K562 (cell line): ENCODE results near the gene MAGI3. TPM values are rescaled to one million over a fixed set of nuclear protein-coding genes. Genes with fewer than 3 reads are reported as not detected.

Experiments
- ARID2 ChIP-seq: fragments of 450-650 bp; IDR thresholded peaks from 2 replicates; pipeline ENCODE4 v1.6.1; 2017; ENCODE audit warnings: antibody characterized with exemption, mild to moderate bottlenecking
- BRD4 ChIP-seq: fragments of 200-600 bp; sonication (generic); IDR thresholded peaks from 2 replicates; pipeline ENCODE4 v1.6.1; 2017; ENCODE audit warnings: inconsistent platforms
- CBX5 ChIP-seq: IDR thresholded peaks from 2 replicates; pipeline ENCODE4 v1.6.1; 2014; ENCODE audit warnings: low read depth, borderline replicate concordance
- CTCF ChIP-seq, 3 experiments: IDR thresholded peaks in 2 of 3; conservative IDR thresholded peaks in 1 of 3; 2 replicates each; pipeline ENCODE4 v1.5.1; 2011 to 2012; ENCODE audit warnings: low read length in 3 of 3, mild to moderate bottlenecking in 3 of 3, control low read depth in 2 of 3, improper control_type of control experiment in 1 of 3, inconsistent platforms in 1 of 3, low read depth in 1 of 3, mixed read lengths in 1 of 3, moderate library complexity in 1 of 3; ENCODE audit not compliant: insufficient read depth in 2 of 3
- DDX20 ChIP-seq: fragments of 450-650 bp; IDR thresholded peaks from 2 replicates; pipeline ENCODE4 v1.6.1; 2016; ENCODE audit warnings: missing genetic modification characterization, low read depth, mild to moderate bottlenecking, missing compliant biosample characterization, moderate library complexity
- DNMT1 ChIP-seq: fragments of 450-650 bp; IDR thresholded peaks from 2 replicates; pipeline ENCODE4 v1.6.1; 2016; ENCODE audit warnings: antibody characterized with exemption, mild to moderate bottlenecking
- E2F1 ChIP-seq: sonication (generic); formaldehyde crosslinking; IDR thresholded peaks from 2 replicates; pipeline ENCODE4 v1.8.1; 2023; ENCODE audit warnings: mild to moderate bottlenecking, missing genetic modification reagents, moderate library complexity
- EP300 ChIP-seq: IDR thresholded peaks from 2 replicates; pipeline ENCODE4 v1.6.1; 2012; ENCODE audit warnings: low read length, improper control_type of control experiment
- EWSR1 ChIP-seq: fragments of 450-650 bp; IDR thresholded peaks from 2 replicates; pipeline ENCODE4 v1.6.1; 2018; ENCODE audit warnings: borderline replicate concordance, mild to moderate bottlenecking, low read depth, moderate library complexity; ENCODE audit not compliant: partially characterized antibody
- HCFC1 ChIP-seq: IDR thresholded peaks from 2 replicates; pipeline ENCODE4 v1.6.1; 2012; ENCODE audit warnings: low read depth, low read length, improper control_type of control experiment
- HDAC8 ChIP-seq: fragments of 450-650 bp; IDR thresholded peaks from 2 replicates; pipeline ENCODE4 v1.6.1; 2016; ENCODE audit warnings: mild to moderate bottlenecking, missing genetic modification characterization, moderate library complexity, missing compliant biosample characterization
- IRF9 ChIP-seq: fragments of 450-650 bp; IDR thresholded peaks from 2 replicates; pipeline ENCODE4 v1.6.1; 2016; ENCODE audit warnings: missing biosample characterization, missing genetic modification characterization
- MTA1 ChIP-seq: fragments of 450-650 bp; IDR thresholded peaks from 2 replicates; pipeline ENCODE4 v1.6.1; 2017; ENCODE audit warnings: borderline replicate concordance
- MTA2 ChIP-seq: fragments of 450-650 bp; IDR thresholded peaks from 2 replicates; pipeline ENCODE4 v1.6.1; 2016; ENCODE audit warnings: low read depth
- NCOA4 ChIP-seq: fragments of 450-650 bp; IDR thresholded peaks from 2 replicates; pipeline ENCODE4 v1.6.1; 2018; ENCODE audit warnings: mild to moderate bottlenecking; ENCODE audit not compliant: partially characterized antibody
- NEUROD1 ChIP-seq: fragments of 150-350 bp; IDR thresholded peaks from 2 replicates; pipeline ENCODE4 v1.6.1; 2014; ENCODE audit warnings: borderline replicate concordance, low read length, low read depth; ENCODE audit not compliant: partially characterized antibody
- PCBP1 ChIP-seq: fragments of 200-400 bp; formaldehyde crosslinking; IDR thresholded peaks from 2 replicates; pipeline ENCODE4 v1.6.1; 2018; ENCODE audit warnings: mild to moderate bottlenecking, low read depth, low read length; ENCODE audit not compliant: poor library complexity, severe bottlenecking
- PHB ChIP-seq: fragments of 250-450 bp; sonication (Bioruptor Pico); IDR thresholded peaks from 2 replicates; pipeline ENCODE4 v1.5.0; 2021
- STAG1 ChIP-seq: sonication (generic); formaldehyde crosslinking; IDR thresholded peaks from 2 replicates; pipeline ENCODE4 v1.5.0; 2020; ENCODE audit warnings: missing genetic modification reagents, borderline replicate concordance
- ZBTB43 ChIP-seq: sonication (generic); formaldehyde crosslinking; IDR thresholded peaks from 2 replicates; pipeline ENCODE4 v1.8.0; 2023; ENCODE audit warnings: mild to moderate bottlenecking, missing genetic modification reagents
- ZNF134 ChIP-seq: fragments of 250-450 bp; sonication (Bioruptor Pico); conservative IDR thresholded peaks from 2 replicates; pipeline ENCODE4 v1.4.0; 2020
- ZNF436 ChIP-seq: fragments of 250-450, 450-650 bp; sonication (Bioruptor Pico); formaldehyde crosslinking; IDR thresholded peaks from 2 replicates; pipeline ENCODE4 v1.7.0; 2020; ENCODE audit warnings: mild to moderate bottlenecking
- ZNF511 ChIP-seq: sonication (generic); formaldehyde crosslinking; IDR thresholded peaks from 2 replicates; pipeline ENCODE4 v1.8.0; 2022; ENCODE audit warnings: mild to moderate bottlenecking, missing genetic modification reagents
- ZNF79 ChIP-seq: fragments of 250-450 bp; sonication (Bioruptor Pico); IDR thresholded peaks from 2 replicates; pipeline ENCODE4 v1.4.0; 2020; ENCODE audit warnings: low read depth, mild to moderate bottlenecking, moderate library complexity
- polyA plus RNA-seq, 8 experiments: library from polyadenylated mRNA; depleted of rRNA in 4 of 8; stranded (reverse) in 5 of 8; unstranded in 3 of 8; fragments of >200 nt; fragmentation: Nextera tagmentation in 2 of 8; fragmentation: Illumina TruSeq in 1 of 8; extraction: Ambion mirVana in 2 of 8; extraction: Trizol in 1 of 8; gene quantifications; 2 replicates each; pipeline versions ENCODE4 v1.2.1 to v1.2.3, GENCODE V29; 2011 to 2014; ENCODE audit warnings: inconsistent platforms in 1 of 8, missing spikeins in 1 of 8
- total RNA-seq, 7 experiments: library from RNA; depleted of rRNA in 6 of 7; stranded (reverse); fragments of >200 nt in 6 of 7; fragmentation: Illumina TruSeq in 2 of 7; extraction: Trizol in 2 of 7; gene quantifications; 2 replicates each; pipeline versions ENCODE4 v1.2.1 to v1.2.3, GENCODE V29; 2011 to 2021; ENCODE audit warnings: low replicate concordance in 1 of 7

The MAGI3 gene
- total and polyA plus RNA-seq, 9 of the 15 experiments (the other 6 are each of a cell fraction or from before 2014, with no cell fraction given): 1.0 to 8.6 (median 5.5) TPM

GRCh38 chr1:113388621-113389358 is 1.5 kb upstream of the MAGI3 start (continued):
- TF ChIP-seq E2F1 (no peak), HCFC1 (no peak), PHB (CRISPR knock-in tag) (no peak), ZBTB43 (CRISPR knock-in tag) (no peak), EWSR1 (no peak), DDX20 (tag) (no peak), IRF9 (tag) (no peak), CBX5 (no peak), ZNF134 (CRISPR knock-in tag) (no peak), BRD4 (no peak), ARID2 (no peak), NEUROD1 (no peak), DNMT1 (no peak), STAG1 (CRISPR knock-in tag) (no peak), ZNF79 (no peak), ZNF436 (CRISPR knock-in tag) (no peak), ZNF511 (CRISPR knock-in tag) (no peak), MTA2 (peak; percentile 55; the same call in 1 of the 2 replicates), PCBP1 (no peak), MTA1 (no peak), NCOA4 (no peak), HDAC8 (tag) (no peak), CTCF (IDR thresholded peaks at IDR 0.05 in 2 of 3, conservative IDR thresholded peaks at IDR 0.05 in 1 of 3; ENCODE audit: insufficient read depth in 2 of 3, low read depth in 1 of 3, low read length in 3 of 3) (peak in 2 of 3 experiments; percentile 11 to 37; a peak in 1 of 6 replicates), EP300 (peak; percentile 29; the same call in 1 of the 2 replicates)
